ENCODE measurements around the gene SNAPC1. TPM values are rescaled to one million over a fixed set of nuclear protein-coding genes. Genes with fewer than 3 reads are reported as not detected.
"Not testable (repeated sequence)": the region's sequence is repeated elsewhere in the genome, so short reads cannot be mapped to it uniquely, and the experiment has no call there.

SNAPC1 gene
- 10 to 100 TPM in 3 of 4 donors, 1 to 10 TPM in 1; 10.0 to 14.3 (median 13.5) TPM for polyA plus RNA-seq (ENCODE audit: insufficient read length in 4 of 4)

GRCh38 chr14:61761959-61762786 is at the start of gene SNAPC1:
Gene SNAPC1 (plus strand): TSS chr14:61762420. CDS start chr14:61762461, 41 bp downstream.
- peak; percentile 96 to 98 (median 98) for DNase-seq (ENCODE audit: low read depth in 4 of 4, low spot score in 3 of 4)

DNA sequence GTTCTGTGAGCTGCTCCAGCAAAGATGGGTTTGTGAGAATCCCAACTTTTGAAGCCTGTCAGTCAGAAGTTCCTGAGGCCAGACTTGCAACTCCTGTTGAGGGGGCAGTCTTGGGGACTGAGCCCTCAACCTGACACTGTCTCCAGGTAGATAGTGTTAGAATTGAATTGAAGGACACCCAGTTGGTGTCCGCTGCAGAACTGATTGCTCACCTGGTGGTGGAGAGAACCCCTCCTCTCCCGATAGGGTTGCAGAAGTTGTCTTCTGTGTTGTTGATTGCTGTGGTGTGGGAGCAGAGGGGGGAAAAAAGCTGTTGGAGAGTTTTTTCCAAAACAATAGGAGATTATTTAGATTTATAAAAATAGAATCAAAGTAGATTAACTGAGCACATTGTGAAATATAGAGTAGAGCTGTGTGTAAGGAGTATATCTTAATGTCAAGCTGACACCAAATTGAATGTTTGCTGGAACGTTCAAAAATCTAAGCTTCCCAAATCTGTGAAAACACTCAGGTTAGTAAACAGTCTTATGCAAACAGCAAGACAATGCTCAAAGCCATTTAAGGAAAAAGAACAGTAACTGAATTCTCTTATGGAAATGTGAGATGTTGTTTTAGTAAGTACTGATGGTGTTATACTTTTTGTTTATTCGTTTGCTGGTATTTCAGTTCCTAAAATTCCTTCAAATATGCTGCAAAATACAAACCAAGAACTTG is 48.3 kb upstream of the SNAPC1 start:
- DNase-seq (ENCODE audit: low read depth in 4 of 4, low spot score in 3 of 4): no peak

- DNase-seq (ENCODE audit: low read depth in 4 of 4, low spot score in 3 of 4): no peak
Measured at GRCh38 chr14:61716956-61717355, 45.3 kb upstream of the SNAPC1 start.

DNA sequence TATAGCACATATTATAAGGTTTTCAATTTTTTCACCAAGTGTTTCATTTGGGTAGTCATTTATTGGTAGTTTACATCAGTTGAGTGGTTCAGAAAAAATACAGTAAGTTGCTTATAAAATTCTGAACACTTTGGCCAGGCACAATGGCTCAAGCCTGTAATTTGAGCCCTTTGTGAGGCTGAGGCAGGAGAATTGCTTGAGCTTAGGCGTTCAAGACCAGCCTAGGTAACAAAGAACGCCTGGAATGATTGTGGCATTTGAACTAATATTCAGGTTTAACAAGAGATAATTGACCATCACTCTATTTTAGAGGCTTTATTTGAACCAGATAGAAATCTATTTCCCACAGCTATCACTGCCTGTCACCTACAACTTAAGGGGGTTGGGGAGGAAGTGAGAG is 44.2 kb upstream of the SNAPC1 start:
- DNase-seq (ENCODE audit: low read depth in 4 of 4, low spot score in 3 of 4): no peak

- DNase-seq (ENCODE audit: low read depth in 4 of 4, low spot score in 3 of 4): no peak
Measured at GRCh38 chr14:61719344-61720293, 42.6 kb upstream of the SNAPC1 start.

GRCh38 chr14:61720294-61720661 is 41.9 kb upstream of the SNAPC1 start:
- no peak for DNase-seq (ENCODE audit: low read depth in 4 of 4, low spot score in 3 of 4)

GRCh38 chr14:61720741-61721140 is 41.5 kb upstream of the SNAPC1 start:
- DNase-seq (ENCODE audit: low read depth in 4 of 4, low spot score in 3 of 4): no peak

DNA sequence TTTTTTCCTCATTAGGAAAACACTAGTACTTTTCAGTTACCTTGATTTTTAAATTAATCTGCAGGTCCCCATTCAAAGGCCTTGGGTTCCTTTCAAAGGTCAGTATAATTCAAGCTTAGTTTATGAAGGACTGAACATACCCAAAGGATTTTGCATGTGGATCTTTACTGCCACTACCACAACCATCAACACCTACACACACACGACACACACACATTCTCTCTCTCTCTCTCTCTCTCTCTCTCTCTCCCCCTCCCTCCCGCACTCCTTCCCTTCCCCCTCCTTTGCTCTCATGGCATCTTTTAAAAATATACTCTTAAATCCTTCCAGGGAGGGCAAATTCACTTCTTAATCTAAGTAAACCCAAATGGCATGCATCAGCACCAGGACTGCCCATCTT is 38.1 kb upstream of the SNAPC1 start:
- DNase-seq (ENCODE audit: low read depth in 4 of 4, low spot score in 3 of 4): no peak

- no peak for DNase-seq (ENCODE audit: low read depth in 4 of 4, low spot score in 3 of 4)
Measured at GRCh38 chr14:61726778-61727658, 35.2 kb upstream of the SNAPC1 start.

GRCh38 chr14:61730756-61731373 is 31.4 kb upstream of the SNAPC1 start:
- DNase-seq (ENCODE audit: low read depth in 4 of 4, low spot score in 3 of 4): no peak

DNA sequence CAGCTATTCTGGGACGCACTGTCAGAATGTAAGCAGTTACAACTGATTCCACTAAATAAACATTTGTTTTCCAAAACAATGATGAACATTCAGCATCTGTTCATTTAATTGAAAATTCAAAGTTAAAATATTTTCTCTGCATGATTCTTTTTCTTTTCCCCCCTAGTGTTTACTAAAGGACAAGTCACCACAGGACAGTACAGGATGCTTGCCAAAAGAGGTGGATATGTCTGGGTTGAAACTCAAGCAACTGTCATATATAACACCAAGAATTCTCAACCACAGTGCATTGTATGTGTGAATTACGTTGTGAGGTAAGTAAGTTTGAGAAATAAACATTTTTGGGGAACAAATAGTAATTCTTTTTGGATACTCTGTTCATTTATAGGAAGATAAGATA is 28.2 kb upstream of the SNAPC1 start:
- no peak for DNase-seq (ENCODE audit: low read depth in 4 of 4, low spot score in 3 of 4)

- DNase-seq (ENCODE audit: low read depth in 4 of 4, low spot score in 3 of 4): no peak
Measured at GRCh38 chr14:61736751-61737150, 25.5 kb upstream of the SNAPC1 start.

DNA sequence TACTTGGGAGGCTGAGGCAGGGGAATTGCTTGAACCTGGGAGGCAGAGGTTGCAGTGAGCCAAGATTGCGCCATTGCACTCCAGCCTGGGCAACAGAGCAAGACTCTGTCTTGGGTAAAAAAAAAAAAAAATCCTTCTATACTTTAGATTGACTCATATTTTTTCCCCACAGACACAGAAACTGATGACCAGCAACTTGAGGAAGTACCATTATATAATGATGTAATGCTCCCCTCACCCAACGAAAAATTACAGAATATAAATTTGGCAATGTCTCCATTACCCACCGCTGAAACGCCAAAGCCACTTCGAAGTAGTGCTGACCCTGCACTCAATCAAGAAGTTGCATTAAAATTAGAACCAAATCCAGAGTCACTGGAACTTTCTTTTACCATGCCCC is 24.3 kb upstream of the SNAPC1 start:
- no peak for DNase-seq (ENCODE audit: low read depth in 4 of 4, low spot score in 3 of 4)

DNA sequence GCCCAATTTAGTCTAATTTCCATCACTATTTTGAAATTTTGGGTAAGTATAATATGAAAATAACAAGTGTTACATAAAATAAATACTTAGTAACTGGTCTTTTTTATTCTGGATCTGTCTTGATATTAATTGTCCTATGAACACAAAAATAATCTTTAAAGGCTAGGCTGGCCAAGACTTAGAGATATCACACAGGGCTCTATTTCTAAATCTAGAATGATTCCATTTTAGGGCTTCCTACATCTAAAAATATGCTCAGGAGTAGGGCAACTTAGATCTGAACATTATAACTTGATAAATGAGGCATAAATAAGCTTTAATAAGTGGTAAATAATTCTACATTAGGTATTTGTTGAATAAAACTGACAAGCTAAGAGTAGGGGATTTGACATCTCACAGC is 23.1 kb upstream of the SNAPC1 start:
- no peak for DNase-seq (ENCODE audit: low read depth in 4 of 4, low spot score in 3 of 4)

DNA sequence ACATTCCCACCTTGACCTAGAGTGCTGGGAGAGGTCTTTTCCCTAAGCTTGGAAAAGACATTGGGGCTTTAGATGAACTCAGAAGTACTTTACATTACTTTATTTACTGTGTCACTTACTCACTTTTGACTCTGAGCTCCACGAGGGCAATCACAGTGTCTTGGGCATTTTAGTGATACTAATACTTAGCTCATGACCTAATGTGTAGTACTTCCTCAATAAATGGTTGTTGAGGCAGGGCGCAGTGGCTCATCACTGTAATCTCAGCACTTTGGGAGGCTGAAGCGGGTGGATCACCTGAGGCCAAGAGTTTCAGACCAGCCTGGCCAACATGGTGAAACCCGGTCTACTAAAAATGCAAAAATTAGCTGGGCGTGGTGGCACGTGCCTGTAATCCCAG is 19.8 kb upstream of the SNAPC1 start:
- DNase-seq (ENCODE audit: low read depth in 4 of 4, low spot score in 3 of 4): no peak

DNA sequence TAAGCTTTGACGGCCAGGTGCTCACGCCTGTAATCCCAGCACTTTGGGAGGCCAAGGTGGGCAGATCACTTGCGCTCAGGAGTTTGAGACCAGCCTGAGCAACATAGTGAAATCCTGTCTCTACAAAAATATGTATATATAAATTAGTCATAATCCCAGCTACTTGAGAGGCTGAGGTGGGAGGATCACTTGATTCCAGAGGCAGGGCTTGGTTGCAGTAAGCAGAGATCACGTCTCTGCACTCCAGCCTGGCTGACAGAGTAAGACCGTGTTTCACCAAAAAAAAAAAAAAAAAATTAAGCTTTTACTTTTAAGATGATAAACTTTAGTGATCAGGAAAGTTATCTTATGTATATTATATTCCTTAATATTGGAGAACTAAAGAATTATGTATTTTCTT is 18.0 kb upstream of the SNAPC1 start:
- no peak for DNase-seq (ENCODE audit: low read depth in 4 of 4, low spot score in 3 of 4)

GRCh38 chr14:61746346-61746745 is 15.9 kb upstream of the SNAPC1 start:
- not testable (repeated sequence) for DNase-seq (ENCODE audit: low read depth in 4 of 4, low spot score in 3 of 4)

- DNase-seq (ENCODE audit: low read depth in 4 of 4, low spot score in 3 of 4): no peak
Measured at GRCh38 chr14:61746881-61747280, 15.3 kb upstream of the SNAPC1 start.

- DNase-seq (ENCODE audit: low read depth in 4 of 4, low spot score in 3 of 4): no peak
Measured at GRCh38 chr14:61747342-61747741, 14.9 kb upstream of the SNAPC1 start.
